GM12875 (cell line): ENCODE results near the gene SPATA33.

Experiments
- H3K4me3 ChIP-seq: one replicate; pipeline ENCODE4 v1.5.1; 2011; ENCODE audit warnings: low read depth, low read length, control low read depth
- TF ChIP-seq, protein P1 (sequence below): IDR thresholded peaks from 2 replicates; pipeline ENCODE4 v1.5.1; 2011; ENCODE audit warnings: low read depth, mild to moderate bottlenecking, control low read depth, inconsistent platforms, low read length, moderate library complexity, borderline replicate concordance; ENCODE audit not compliant: insufficient read depth

SPATA33 gene

DNA sequence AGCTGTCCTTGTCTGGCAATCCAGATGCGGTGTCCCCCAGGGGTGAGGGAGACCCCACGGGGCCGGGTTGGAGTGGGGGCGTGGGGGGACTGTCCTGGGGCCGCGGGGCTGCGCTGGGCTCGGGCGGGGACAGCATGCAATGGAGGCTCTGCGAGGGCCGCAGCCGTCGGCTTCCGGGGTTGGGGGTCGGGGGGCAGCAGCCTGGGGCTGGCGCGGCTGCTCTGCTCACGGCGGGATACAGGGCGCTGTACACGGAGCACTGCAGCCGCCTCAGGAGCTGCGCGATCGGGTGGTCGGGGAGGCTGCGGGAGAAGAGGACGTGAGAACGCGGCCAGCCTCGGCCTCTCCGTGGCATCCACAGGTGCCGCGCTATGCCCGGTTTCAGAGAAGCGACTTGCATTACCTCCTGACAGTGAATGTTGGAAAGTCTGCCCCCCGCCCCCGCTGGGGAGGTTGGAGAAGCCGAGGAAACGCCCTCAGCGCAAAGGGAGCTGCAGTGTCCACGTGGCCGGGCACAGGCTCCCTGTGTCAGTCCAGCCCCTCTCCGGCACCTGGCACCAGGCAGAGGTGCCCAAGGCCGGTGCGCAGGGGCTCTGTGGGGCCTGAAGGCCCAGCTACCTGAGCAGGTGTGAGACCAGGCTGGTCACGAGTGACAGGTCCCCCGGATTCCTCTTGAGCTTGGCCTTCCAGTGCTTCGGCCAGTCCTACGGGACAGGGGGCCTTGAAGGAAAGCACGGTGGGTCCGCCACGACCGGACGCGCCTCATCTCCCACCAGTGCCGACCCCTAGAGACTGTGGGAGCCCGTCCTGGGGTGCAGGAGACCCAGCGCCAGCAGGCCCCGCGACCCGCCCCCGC is 53.3 kb downstream of the SPATA33 start:
- TF ChIP-seq, protein P1, sequence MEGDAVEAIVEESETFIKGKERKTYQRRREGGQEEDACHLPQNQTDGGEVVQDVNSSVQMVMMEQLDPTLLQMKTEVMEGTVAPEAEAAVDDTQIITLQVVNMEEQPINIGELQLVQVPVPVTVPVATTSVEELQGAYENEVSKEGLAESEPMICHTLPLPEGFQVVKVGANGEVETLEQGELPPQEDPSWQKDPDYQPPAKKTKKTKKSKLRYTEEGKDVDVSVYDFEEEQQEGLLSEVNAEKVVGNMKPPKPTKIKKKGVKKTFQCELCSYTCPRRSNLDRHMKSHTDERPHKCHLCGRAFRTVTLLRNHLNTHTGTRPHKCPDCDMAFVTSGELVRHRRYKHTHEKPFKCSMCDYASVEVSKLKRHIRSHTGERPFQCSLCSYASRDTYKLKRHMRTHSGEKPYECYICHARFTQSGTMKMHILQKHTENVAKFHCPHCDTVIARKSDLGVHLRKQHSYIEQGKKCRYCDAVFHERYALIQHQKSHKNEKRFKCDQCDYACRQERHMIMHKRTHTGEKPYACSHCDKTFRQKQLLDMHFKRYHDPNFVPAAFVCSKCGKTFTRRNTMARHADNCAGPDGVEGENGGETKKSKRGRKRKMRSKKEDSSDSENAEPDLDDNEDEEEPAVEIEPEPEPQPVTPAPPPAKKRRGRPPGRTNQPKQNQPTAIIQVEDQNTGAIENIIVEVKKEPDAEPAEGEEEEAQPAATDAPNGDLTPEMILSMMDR, result no peak
- H3K4me3 ChIP-seq, result no peak overlapping the region

DNA sequence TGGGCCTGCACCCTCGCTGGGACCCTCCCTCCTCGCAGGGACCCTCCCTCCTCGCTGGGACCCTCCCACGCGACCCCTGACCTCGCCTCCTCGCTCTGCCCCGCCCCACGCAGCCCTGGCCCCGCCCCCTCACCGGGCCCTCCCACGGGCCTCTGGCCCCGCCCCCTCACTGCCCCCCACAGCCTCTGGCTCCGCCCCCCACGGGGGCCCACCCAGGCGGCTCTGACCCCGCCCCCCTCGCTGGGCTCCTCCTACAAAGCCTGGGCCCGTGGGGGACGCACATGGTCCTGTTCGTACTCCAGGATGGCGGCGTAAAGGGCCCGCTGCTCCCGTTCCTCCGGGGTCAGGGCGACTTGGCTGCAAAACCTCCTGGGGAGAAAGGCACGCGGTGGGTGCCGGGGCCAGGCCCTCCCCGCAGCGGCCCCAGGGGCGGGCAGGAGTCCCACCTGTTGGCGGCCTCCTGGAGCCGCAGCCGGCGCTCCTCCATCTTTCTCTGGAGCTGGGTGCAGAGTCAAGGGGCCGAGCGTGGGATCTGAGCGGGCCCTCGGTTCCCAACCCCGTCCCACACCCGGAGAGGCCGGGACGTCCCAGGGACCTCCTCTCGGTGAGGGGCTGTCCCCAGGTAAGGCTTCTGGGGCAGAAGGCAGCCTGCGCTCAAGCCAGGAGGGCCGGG is 54.1 kb downstream of the SPATA33 start:
- TF ChIP-seq, protein P1, result no peak

DNA sequence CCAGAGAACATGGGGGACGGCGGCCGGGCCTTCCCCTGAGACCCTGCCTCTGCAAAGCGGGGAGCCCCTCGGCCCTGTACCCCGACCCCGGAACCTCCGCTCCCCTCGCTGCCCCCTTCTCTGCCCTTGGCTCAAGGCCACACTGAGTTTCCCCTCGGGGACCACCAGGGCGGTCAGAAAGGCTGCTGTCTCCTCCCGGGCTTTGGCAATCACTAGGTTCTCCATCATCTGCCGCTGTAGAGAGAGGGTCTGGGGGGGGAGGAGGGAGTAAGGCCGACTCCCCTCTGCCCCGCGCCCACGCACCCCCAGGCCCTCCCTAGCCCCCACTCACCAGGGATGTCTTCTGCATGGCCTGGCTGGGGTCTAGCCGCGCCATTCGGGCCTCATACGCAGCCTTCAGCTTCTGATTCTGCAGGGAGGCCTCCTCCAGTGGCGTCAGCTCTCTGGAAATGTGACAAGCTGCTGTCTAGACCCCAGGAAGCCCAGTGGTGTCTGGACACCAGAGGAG is 54.7 kb downstream of the SPATA33 start:
- H3K4me3 ChIP-seq, result peak overlapping the region; percentile 80

More for the DNA sequence above, 54.1 kb downstream of the SPATA33 start:
- peak overlapping the region; percentile 80 for H3K4me3 ChIP-seq

DNA sequence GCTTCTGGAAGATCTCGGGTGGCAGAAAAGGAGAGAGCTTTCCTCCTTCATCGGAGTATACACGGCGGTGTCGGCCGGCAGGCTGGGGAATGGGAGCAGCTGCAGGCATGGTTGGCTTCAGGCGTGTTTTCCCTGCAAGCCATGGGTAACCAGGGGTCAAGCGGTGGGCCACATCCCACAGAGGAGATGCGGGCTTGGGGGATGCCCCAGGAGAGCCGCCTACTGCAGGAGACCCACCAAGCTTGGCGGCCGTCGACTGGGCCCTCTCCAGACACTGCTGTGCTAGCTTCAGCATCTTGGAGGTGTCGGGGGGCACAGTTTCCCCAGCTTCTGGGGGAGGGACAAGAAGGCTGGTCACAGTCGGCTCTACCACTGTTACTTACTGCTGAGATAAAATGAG is 58.9 kb downstream of the SPATA33 start:
- H3K4me3 ChIP-seq, result no peak overlapping the region
- TF ChIP-seq, protein P1, result no peak

More for the DNA sequence above, 54.7 kb downstream of the SPATA33 start:
- TF ChIP-seq, protein P1, result no peak

DNA sequence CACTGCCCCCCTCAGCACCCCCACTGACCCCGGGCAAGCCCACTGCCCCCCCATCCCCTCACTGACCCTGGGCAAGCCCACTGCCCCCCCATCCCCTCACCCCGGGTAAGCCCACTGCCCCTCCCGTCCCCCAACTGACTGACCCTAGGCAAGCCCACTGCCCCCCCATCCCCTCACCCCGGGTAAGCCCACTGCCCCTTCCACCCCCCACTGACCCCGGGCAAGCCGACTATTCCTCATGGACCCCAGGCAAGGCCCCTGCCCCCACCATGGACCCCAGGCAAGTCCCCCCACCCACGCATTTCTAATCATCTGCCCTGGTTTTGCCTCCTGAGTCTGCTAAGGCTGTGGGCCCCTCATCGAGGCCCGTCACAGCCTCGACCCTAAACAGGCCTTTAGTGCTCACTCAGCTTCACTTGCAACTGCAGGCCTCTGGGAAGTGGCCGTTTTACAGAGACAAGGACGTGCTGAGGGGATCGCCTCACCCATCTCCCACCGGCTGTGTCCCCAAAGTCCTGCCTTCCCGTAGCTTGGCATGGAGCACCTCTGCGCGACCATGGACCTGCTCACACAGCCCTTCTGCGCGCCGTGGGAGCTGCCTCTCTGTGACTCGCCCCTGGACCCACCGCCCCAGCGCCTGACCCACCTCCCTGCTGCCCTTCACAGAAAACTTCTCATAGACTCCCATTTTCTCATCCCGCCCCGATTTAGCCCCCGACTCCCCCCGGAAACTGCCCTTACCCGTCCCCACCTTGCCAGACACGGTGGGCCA is 59.5 kb downstream of the SPATA33 start:
- TF ChIP-seq, protein P1, result no peak
- H3K4me3 ChIP-seq, result no peak overlapping the region

DNA sequence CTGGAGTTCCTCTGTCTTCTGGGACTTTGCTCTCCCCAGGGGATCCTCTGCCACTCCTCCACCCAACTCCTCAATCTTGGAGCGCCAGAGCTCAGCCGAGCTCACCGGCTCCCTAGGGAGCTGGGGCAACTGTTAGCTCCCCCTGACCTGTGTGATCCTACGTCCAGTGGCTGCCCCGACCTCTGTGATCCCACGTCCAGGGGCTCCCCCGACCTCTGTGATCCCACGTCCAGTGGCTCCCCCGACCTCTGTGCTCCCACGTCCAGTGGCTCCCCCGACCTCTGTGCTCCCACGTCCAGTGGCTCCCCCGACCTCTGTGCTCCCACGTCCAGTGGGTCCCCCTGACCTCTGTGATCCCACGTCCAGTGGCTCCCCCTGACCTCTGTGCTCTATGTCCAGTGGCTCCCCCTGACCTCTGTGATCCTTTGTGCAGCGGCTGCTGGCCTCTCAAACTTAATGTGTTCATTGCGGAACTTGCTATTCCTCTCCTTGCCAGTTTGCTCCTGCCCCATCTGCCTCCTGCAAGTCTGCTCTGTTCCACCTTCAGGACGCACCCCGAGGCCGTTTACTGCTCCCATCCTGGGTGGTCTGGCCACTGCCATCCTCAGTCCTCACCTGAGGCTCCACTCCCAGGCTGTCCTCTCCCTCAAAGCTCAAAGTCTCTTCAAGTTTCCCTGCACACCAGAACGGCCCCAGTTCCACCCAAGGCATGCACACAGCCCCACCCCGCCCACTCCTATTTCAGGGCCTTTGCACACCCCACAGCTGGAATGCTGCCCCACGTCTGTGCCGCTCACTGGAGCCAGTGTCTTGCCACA is 60.3 kb downstream of the SPATA33 start:
- TF ChIP-seq, protein P1, result no peak

More for the DNA sequence above, 60.3 kb downstream of the SPATA33 start:
- H3K4me3 ChIP-seq, result no peak overlapping the region
